Endothelial cell of umbilical vein (primary cell): ENCODE data around the gene FHOD1. TPM values are rescaled to one million over a fixed set of nuclear protein-coding genes. Genes with fewer than 3 reads are reported as not detected.

Experiments
- BruUV-seq: library from RNA; stranded (reverse); fragments of 400-500 nt; replicated peaks from 2 replicates; lab custom pipeline; 2021; lab: Mats Ljungman, UMichigan
- CTCF ChIA-PET: fragments of 300-600, 350-600 bp; sonication (Branson Sonifier 250); formaldehyde crosslinking; loops from one replicate; lab custom pipeline; 2021; ENCODE audit warnings: antibody characterized with exemption, inconsistent platforms; lab: Charles Lee
- POLR2A ChIA-PET: fragments of 300-600, 350-600 bp; sonication (Branson Sonifier 250); formaldehyde crosslinking; loops from one replicate; lab custom pipeline; 2021; ENCODE audit warnings: antibody characterized with exemption, inconsistent platforms; lab: Charles Lee
- DNase-seq: peaks from one replicate; pipeline ENCODE4 v3.0.0-alpha.2; 2011; ENCODE audit warnings: low read depth, low spot score
- FAIRE-seq: peaks from 2 replicates; lab custom pipeline; 2011; peaks lifted over from hg19 to GRCh38; lab: Jason Lieb, UNC
- H2AFZ ChIP-seq: 2 replicates; pipeline ENCODE4 v1.6.0; 2012; ENCODE audit warnings: low read depth, low read length, control low read depth, inconsistent platforms
- H3K27ac ChIP-seq: 2 replicates; pipeline ENCODE4 v1.5.1; 2011; ENCODE audit warnings: low read depth, mild to moderate bottlenecking, control low read depth, low read length, moderate library complexity; ENCODE audit not compliant: insufficient read depth
- H3K27me3 ChIP-seq, 2 experiments: 2 replicates each; pipeline versions ENCODE4 v1.6.0 to v1.6.1; 2011; ENCODE audit warnings: low read length in 2 of 2, mixed read lengths in 1 of 2; ENCODE audit not compliant: control insufficient read depth in 2 of 2, insufficient read depth in 2 of 2
- H3K36me3 ChIP-seq, 2 experiments: 2 replicates in 1 of 2; 3 replicates in 1 of 2; pipeline ENCODE4 v1.5.1; 2011; ENCODE audit warnings: low read length in 2 of 2, mild to moderate bottlenecking in 1 of 2, moderate library complexity in 1 of 2; ENCODE audit not compliant: control insufficient read depth in 2 of 2, insufficient read depth in 2 of 2; ENCODE audit errors: extremely low read depth in 1 of 2
- H3K4me1 ChIP-seq: 3 replicates; pipeline ENCODE4 v1.5.1; 2011; ENCODE audit warnings: mild to moderate bottlenecking, low read length; ENCODE audit not compliant: control insufficient read depth, insufficient read depth; ENCODE audit errors: extremely low read depth
- H3K4me2 ChIP-seq: 2 replicates; pipeline ENCODE4 v1.6.1; 2011; ENCODE audit warnings: low read length, control low read depth, mixed read lengths; ENCODE audit not compliant: insufficient read depth
- H3K4me3 ChIP-seq, 3 experiments: fragments of 200-600 bp in 1 of 3; sonication (generic), shearing (Covaris generic) in 1 of 3; replicated peaks in 1 of 3; 2 replicates each; pipeline ENCODE4 v1.5.1; 2011 to 2016; ENCODE audit warnings: control low read depth in 3 of 3, low read length in 3 of 3, mild to moderate bottlenecking in 2 of 3, inconsistent platforms in 1 of 3, low read depth in 1 of 3, moderate library complexity in 1 of 3; ENCODE audit not compliant: insufficient read depth in 1 of 3
- H3K79me2 ChIP-seq: 2 replicates; pipeline ENCODE4 v1.6.0; 2012; ENCODE audit warnings: low read length, inconsistent platforms; ENCODE audit not compliant: control insufficient read depth, insufficient read depth
- H3K9ac ChIP-seq: replicated peaks from 2 replicates; pipeline ENCODE3; 2011; ENCODE audit warnings: low read length, control low read depth; ENCODE audit not compliant: insufficient read depth; ENCODE audit errors: extremely low read depth
- H3K9me1 ChIP-seq: replicated peaks from 3 replicates; pipeline ENCODE4 v1.6.0; 2011; ENCODE audit warnings: mild to moderate bottlenecking, low read length; ENCODE audit not compliant: control insufficient read depth, insufficient read depth; ENCODE audit errors: extremely low read depth
- H3K9me3 ChIP-seq: replicated peaks from 2 replicates; pipeline ENCODE4 v1.5.1; 2012; ENCODE audit warnings: low read length, inconsistent platforms; ENCODE audit not compliant: control insufficient read depth, insufficient read depth
- H4K20me1 ChIP-seq: replicated peaks from 2 replicates; pipeline ENCODE3; 2011; ENCODE audit warnings: mild to moderate bottlenecking, low read length; ENCODE audit not compliant: control insufficient read depth, insufficient read depth; ENCODE audit errors: extremely low read depth
- JUN ChIP-seq: IDR thresholded peaks from 2 replicates; pipeline ENCODE4 v1.6.1; 2011; ENCODE audit warnings: borderline replicate concordance, low read depth; ENCODE audit not compliant: insufficient read length, insufficient read depth
- MYC ChIP-seq: IDR thresholded peaks from one replicate; pipeline ENCODE4 v1.6.1; 2011; ENCODE audit warnings: mild to moderate bottlenecking, low read depth, low read length
- POLR2AphosphoS5 ChIP-seq: IDR thresholded peaks from 2 replicates; pipeline ENCODE4 v1.6.1; 2012; ENCODE audit warnings: low read depth, mild to moderate bottlenecking, control low read depth, low read length, moderate library complexity; ENCODE audit not compliant: insufficient read depth
- dilution Hi-C: fragments of 300-500 bp; cut with MboI; formaldehyde crosslinking; loops from one replicate; pipeline ENCODE4 v1.15.0; 2019; ENCODE audit warnings: low sequenced_read_pairs; ENCODE audit not compliant: extremely low pct_ligation_motif_present
- intact Hi-C: fragments of 100-400 bp; cut with micrococcal nuclease; formaldehyde crosslinking; loops from one replicate; pipeline ENCODE4 v1.10.0; 2022
- polyA plus RNA-seq, 4 experiments: library from polyadenylated mRNA; depleted of rRNA in 3 of 4; stranded (reverse) in 3 of 4; unstranded in 1 of 4; fragments of >200 nt; gene quantifications; 2 replicates each; pipeline versions ENCODE4 v1.2.1 to v1.2.3, GENCODE V29; 2011 to 2012; ENCODE audit warnings: missing spikeins in 1 of 4
- total RNA-seq: library from RNA; stranded (reverse); gene quantifications from 2 replicates; pipeline ENCODE4 v1.2.3, GENCODE V29; 2021
- TF ChIP-seq, protein P1 (sequence below): IDR thresholded peaks from 2 replicates; pipeline ENCODE4 v1.6.1; 2011; ENCODE audit not compliant: insufficient read depth, insufficient read length
- TF ChIP-seq, protein P2 (sequence below), 2 donors: IDR thresholded peaks; 1 replicate in 1 of 2; 2 replicates in 1 of 2; pipeline ENCODE4 v1.5.1; 2011; ENCODE audit warnings: low read length in 2 of 2, mild to moderate bottlenecking in 2 of 2, moderate library complexity in 2 of 2, control low read depth in 1 of 2, inconsistent platforms in 1 of 2, low read depth in 1 of 2; ENCODE audit not compliant: insufficient read depth in 1 of 2; ENCODE audit errors: extremely low read depth in 1 of 2

Gene FHOD1
- total and polyA plus RNA-seq, 2 donors (not counting 3 experiments of a cell fraction or from before 2014, with no cell fraction given): 63.6 to 124 TPM

DNA sequence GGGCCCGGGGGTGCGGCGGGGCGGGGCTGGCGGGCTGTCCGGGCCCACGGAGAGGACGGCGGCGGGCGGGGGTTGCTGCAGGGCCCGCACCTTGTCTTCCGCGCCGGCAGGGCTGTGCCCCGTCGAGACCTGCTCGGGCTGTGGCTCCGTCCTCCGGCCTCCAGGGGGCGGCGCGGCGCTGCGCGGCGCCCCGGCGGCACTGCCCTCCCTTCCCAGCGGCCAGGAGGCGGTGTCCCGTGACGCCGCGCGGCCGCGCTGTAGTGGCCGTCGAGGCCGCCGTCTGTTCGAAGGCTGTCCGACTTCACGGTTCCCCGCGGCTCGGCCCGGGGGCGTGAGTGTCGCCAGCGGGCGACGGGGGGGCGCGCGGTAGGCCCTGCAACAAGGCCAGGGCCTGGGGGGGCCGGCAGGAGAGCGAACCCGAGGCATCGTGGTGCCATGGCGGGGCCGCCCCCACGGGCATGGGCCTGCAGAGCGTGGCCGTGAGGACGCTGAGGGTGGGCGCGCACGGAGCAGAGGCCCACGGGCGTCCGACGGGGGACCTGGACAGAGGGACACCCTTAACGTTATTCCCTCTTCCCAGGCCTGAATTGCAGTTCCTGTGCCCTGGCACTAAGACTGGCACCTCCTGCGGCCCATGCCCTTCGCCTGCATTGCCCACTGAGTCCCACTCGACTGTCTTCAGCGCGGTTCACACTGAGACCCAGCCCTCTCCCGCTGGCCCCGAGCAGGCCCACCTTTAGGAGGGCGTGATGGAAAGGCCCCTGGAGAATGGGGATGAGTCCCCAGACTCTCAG, 32.2 kb upstream of the FHOD1 start, which contains the start of gene PLEKHG4:
PLEKHG4 (plus strand) TSS at position 237 of the 794 bp plus-strand sequence; CDS start at position 750, 513 bp downstream.
- peak within 1 kb of the TSS; percentile 78 for H3K27ac ChIP-seq
- BruUV-seq: no TSS peak
- intact Hi-C loops: loop anchor here (1.0 to 5.0 kb wide), 5 partner anchors 33 to 188 kb away; partner anchors contain the start of genes TPPP3 and ZDHHC1
- dilution Hi-C loops: no loop called here
- peaks cover 9% of the 10 kb centered on the region for H3K79me2 ChIP-seq
- H2AFZ ChIP-seq: peak within 1 kb of the TSS; percentile 79
- peaks cover 21% of the 10 kb centered on the region for H3K4me1 ChIP-seq
- H3K4me2 ChIP-seq: peak within 1 kb of the TSS; percentile 59
- H3K4me3 ChIP-seq: peak within 1 kb of the TSS; percentile 16 to 60 (median 51)
- H3K36me3 ChIP-seq: peaks cover 0 to 3% of the 10 kb centered on the region in 2 experiments
- ChIA-PET CTCF (interaction anchor here (1.0 to 3.5 kb wide), 9 partner anchors 10 to 149 kb away, joined by 3 to 35 read pairs (median 6); partner anchors contain the start of gene FHOD1), POLR2A (no interaction called here)
- peak within 1 kb of the TSS; percentile 71 for H3K9ac ChIP-seq
- DNase-seq (peak; percentile 71), FAIRE-seq (peak; percentile 60)
- H3K27me3 ChIP-seq: no peaks in the 10 kb centered on the region
- H4K20me1 ChIP-seq: no peaks in the 10 kb centered on the region
- TF ChIP-seq, protein P1, sequence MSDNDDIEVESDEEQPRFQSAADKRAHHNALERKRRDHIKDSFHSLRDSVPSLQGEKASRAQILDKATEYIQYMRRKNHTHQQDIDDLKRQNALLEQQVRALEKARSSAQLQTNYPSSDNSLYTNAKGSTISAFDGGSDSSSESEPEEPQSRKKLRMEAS: peak; percentile 70
- TF ChIP-seq, protein P2, sequence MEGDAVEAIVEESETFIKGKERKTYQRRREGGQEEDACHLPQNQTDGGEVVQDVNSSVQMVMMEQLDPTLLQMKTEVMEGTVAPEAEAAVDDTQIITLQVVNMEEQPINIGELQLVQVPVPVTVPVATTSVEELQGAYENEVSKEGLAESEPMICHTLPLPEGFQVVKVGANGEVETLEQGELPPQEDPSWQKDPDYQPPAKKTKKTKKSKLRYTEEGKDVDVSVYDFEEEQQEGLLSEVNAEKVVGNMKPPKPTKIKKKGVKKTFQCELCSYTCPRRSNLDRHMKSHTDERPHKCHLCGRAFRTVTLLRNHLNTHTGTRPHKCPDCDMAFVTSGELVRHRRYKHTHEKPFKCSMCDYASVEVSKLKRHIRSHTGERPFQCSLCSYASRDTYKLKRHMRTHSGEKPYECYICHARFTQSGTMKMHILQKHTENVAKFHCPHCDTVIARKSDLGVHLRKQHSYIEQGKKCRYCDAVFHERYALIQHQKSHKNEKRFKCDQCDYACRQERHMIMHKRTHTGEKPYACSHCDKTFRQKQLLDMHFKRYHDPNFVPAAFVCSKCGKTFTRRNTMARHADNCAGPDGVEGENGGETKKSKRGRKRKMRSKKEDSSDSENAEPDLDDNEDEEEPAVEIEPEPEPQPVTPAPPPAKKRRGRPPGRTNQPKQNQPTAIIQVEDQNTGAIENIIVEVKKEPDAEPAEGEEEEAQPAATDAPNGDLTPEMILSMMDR (IDR thresholded peaks at IDR 0.05; ENCODE audit: extremely low read depth in 1 of 2, insufficient read depth in 1 of 2, low read depth in 1 of 2, low read length in 2 of 2): peak; percentile 73
- TF ChIP-seq JUN: no peak
- no peak for TF ChIP-seq MYC
- TF ChIP-seq POLR2AphosphoS5: peak; percentile 87
- H3K9me3 ChIP-seq: no peaks in the 10 kb centered on the region
- no peaks in the 10 kb centered on the region for H3K9me1 ChIP-seq
